WTC11 (cell line): ENCODE data around the gene ARMH4. TPM values are rescaled to one million over a fixed set of nuclear protein-coding genes. Genes with fewer than 3 reads are reported as not detected.

ENCODE experiments used
- ATAC-seq: fragments of 200-7000 bp; cut with Tn5 transposase; 2 replicates; pipeline ENCODE4 v1.10.0; 2021; ENCODE audit warnings: mild to moderate bottlenecking, moderate library complexity
- CTCF ChIA-PET: fragments of 300-600 bp; sonication (Branson Sonifier 250); formaldehyde crosslinking; loops from one replicate; lab custom pipeline; 2021; ENCODE audit warnings: antibody characterized with exemption; lab: Charles Lee
- POLR2A ChIA-PET: fragments of 350-600 bp; sonication (Branson Sonifier 250); formaldehyde crosslinking; loops from one replicate; lab custom pipeline; 2021; ENCODE audit warnings: antibody characterized with exemption; lab: Charles Lee
- DNase-seq: peaks from one replicate; pipeline ENCODE4 v3.0.0; 2021; ENCODE audit warnings: low spot score
- H3K27ac Mint-ChIP-seq: 2 replicates; pipeline ENCODE4 v1.8.0; 2021; ENCODE audit warnings: mixed read lengths
- H3K27me3 Mint-ChIP-seq: 2 replicates; pipeline ENCODE4 v1.8.0; 2021; ENCODE audit warnings: low read depth, mild to moderate bottlenecking, moderate library complexity, mixed read lengths
- H3K36me3 Mint-ChIP-seq: 2 replicates; pipeline ENCODE4 v1.8.0; 2021; ENCODE audit warnings: mixed read lengths
- H3K4me1 Mint-ChIP-seq: 2 replicates; pipeline ENCODE4 v1.8.0; 2022; ENCODE audit warnings: mixed read lengths
- H3K4me3 Mint-ChIP-seq: 2 replicates; pipeline ENCODE4 v1.8.0; 2021; ENCODE audit warnings: mild to moderate bottlenecking, moderate library complexity, mixed read lengths
- H3K9me3 Mint-ChIP-seq: 2 replicates; pipeline ENCODE4 v1.8.0; 2021; ENCODE audit warnings: mixed read lengths
- ETV6 ChIP-seq: sonication (generic); formaldehyde crosslinking; IDR thresholded peaks from 2 replicates; pipeline ENCODE4 v1.8.1; 2022; ENCODE audit warnings: mild to moderate bottlenecking, missing genetic modification reagents
- GTF2I ChIP-seq: fragments of 250-450 bp; sonication (Bioruptor Pico); conservative IDR thresholded peaks from 2 replicates; pipeline ENCODE4 v1.4.0; 2021; ENCODE audit warnings: mild to moderate bottlenecking
- NR1H2 ChIP-seq: sonication (generic); formaldehyde crosslinking; IDR thresholded peaks from 2 replicates; pipeline ENCODE4 v1.9.0; 2021; ENCODE audit warnings: mild to moderate bottlenecking, moderate library complexity, missing genetic modification reagents
- NR2C2 ChIP-seq: sonication (generic); formaldehyde crosslinking; IDR thresholded peaks from 2 replicates; pipeline ENCODE4 v1.8.0; 2022; ENCODE audit warnings: mild to moderate bottlenecking, missing genetic modification reagents
- NR3C1 ChIP-seq: sonication (generic); formaldehyde crosslinking; conservative IDR thresholded peaks from 2 replicates; pipeline ENCODE4 v1.8.1; 2023; ENCODE audit warnings: low read depth, mild to moderate bottlenecking, missing genetic modification reagents
- OVOL2 ChIP-seq: fragments of 250-450 bp; sonication (Bioruptor Pico); IDR thresholded peaks from 2 replicates; pipeline ENCODE4 v1.9.0; 2021; ENCODE audit warnings: mild to moderate bottlenecking, borderline replicate concordance
- PRRX2 ChIP-seq: fragments of 250-450 bp; sonication (Bioruptor Pico); IDR thresholded peaks from 2 replicates; pipeline ENCODE4 v1.8.0; 2021; ENCODE audit warnings: mild to moderate bottlenecking
- SMAD4 ChIP-seq: sonication (generic); formaldehyde crosslinking; IDR thresholded peaks from 2 replicates; pipeline ENCODE4 v1.8.0; 2022; ENCODE audit warnings: mild to moderate bottlenecking, missing genetic modification reagents
- ZNF232 ChIP-seq: sonication (generic); formaldehyde crosslinking; IDR thresholded peaks from 2 replicates; pipeline ENCODE4 v1.8.0; 2022; ENCODE audit warnings: mild to moderate bottlenecking, missing genetic modification reagents
- ZNF671 ChIP-seq: fragments of 250-450 bp; sonication (Bioruptor Pico); IDR thresholded peaks from 2 replicates; pipeline ENCODE4 v1.8.0; 2021; ENCODE audit warnings: mild to moderate bottlenecking
- total RNA-seq: library from RNA; stranded (reverse); gene quantifications from 3 replicates; pipeline ENCODE4 v1.2.3, GENCODE V29; 2021
- TF ChIP-seq, protein P1 (sequence below): fragments of 250-450 bp; sonication (Bioruptor Pico); IDR thresholded peaks from 2 replicates; pipeline ENCODE4 v1.9.0; 2021; ENCODE audit warnings: mild to moderate bottlenecking
- TF ChIP-seq, protein P2 (sequence below): sonication (generic); formaldehyde crosslinking; IDR thresholded peaks from 2 replicates; pipeline ENCODE4 v1.8.1; 2023; ENCODE audit warnings: mild to moderate bottlenecking, missing genetic modification reagents, moderate library complexity
- TF ChIP-seq, protein P3 (sequence below): sonication (generic); formaldehyde crosslinking; IDR thresholded peaks from 2 replicates; pipeline ENCODE4 v1.8.1; 2023; ENCODE audit warnings: mild to moderate bottlenecking, missing genetic modification reagents
- TF ChIP-seq, protein P4 (sequence below): sonication (generic); formaldehyde crosslinking; conservative IDR thresholded peaks from 2 replicates; pipeline ENCODE4 v1.8.1; 2022; ENCODE audit warnings: mild to moderate bottlenecking, missing genetic modification reagents
- TF ChIP-seq, protein P5 (sequence below): sonication (generic); formaldehyde crosslinking; IDR thresholded peaks from 2 replicates; pipeline ENCODE4 v1.8.0; 2022; ENCODE audit warnings: mild to moderate bottlenecking, missing genetic modification reagents
- TF ChIP-seq, protein P6 (sequence below): fragments of 250-450 bp; sonication (Bioruptor Pico); IDR thresholded peaks from 2 replicates; pipeline ENCODE4 v2.1.2; 2022; ENCODE audit warnings: mild to moderate bottlenecking, moderate library complexity
- TF ChIP-seq, protein P7 (sequence below): sonication (generic); formaldehyde crosslinking; IDR thresholded peaks from 2 replicates; pipeline ENCODE4 v1.8.0; 2023; ENCODE audit warnings: missing genetic modification reagents
- TF ChIP-seq, protein P8 (sequence below): sonication (generic); formaldehyde crosslinking; IDR thresholded peaks from 2 replicates; pipeline ENCODE4 v1.8.0; 2022; ENCODE audit warnings: mild to moderate bottlenecking, missing genetic modification reagents

ARMH4 gene
- total RNA-seq, 1 experiment from 2014 or later, result 12.2 TPM

DNA sequence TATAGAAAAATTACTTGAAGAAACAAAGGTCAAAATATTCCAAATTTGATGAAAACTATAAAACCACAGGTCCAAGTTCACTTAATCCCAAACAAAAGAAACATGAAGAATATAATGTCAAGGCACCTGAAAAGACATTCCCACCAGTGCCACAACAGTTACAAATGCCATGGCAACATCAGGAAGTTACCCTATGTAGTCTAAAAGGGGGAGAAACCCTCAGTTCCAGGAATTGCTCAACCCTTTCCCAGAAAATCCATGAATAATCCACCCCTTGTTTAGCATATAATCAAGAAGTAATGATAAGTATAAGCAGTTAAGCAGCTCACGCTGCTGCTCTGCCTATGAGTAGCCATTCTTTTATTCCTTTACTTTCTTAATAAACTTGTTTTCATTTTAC is 44.2 kb upstream of the ARMH4 start (continued):
- TF ChIP-seq, protein P1, sequence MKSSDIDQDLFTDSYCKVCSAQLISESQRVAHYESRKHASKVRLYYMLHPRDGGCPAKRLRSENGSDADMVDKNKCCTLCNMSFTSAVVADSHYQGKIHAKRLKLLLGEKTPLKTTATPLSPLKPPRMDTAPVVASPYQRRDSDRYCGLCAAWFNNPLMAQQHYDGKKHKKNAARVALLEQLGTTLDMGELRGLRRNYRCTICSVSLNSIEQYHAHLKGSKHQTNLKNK (CRISPR knock-in tag), result no peak
- TF ChIP-seq, protein P2, sequence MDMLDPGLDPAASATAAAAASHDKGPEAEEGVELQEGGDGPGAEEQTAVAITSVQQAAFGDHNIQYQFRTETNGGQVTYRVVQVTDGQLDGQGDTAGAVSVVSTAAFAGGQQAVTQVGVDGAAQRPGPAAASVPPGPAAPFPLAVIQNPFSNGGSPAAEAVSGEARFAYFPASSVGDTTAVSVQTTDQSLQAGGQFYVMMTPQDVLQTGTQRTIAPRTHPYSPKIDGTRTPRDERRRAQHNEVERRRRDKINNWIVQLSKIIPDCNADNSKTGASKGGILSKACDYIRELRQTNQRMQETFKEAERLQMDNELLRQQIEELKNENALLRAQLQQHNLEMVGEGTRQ, result no peak
- TF ChIP-seq, protein P3, sequence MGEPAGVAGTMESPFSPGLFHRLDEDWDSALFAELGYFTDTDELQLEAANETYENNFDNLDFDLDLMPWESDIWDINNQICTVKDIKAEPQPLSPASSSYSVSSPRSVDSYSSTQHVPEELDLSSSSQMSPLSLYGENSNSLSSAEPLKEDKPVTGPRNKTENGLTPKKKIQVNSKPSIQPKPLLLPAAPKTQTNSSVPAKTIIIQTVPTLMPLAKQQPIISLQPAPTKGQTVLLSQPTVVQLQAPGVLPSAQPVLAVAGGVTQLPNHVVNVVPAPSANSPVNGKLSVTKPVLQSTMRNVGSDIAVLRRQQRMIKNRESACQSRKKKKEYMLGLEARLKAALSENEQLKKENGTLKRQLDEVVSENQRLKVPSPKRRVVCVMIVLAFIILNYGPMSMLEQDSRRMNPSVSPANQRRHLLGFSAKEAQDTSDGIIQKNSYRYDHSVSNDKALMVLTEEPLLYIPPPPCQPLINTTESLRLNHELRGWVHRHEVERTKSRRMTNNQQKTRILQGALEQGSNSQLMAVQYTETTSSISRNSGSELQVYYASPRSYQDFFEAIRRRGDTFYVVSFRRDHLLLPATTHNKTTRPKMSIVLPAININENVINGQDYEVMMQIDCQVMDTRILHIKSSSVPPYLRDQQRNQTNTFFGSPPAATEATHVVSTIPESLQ (CRISPR knock-in tag), result no peak
- no peak for TF ChIP-seq SMAD4
- TF ChIP-seq OVOL2 (CRISPR knock-in tag), result no peak

DNA sequence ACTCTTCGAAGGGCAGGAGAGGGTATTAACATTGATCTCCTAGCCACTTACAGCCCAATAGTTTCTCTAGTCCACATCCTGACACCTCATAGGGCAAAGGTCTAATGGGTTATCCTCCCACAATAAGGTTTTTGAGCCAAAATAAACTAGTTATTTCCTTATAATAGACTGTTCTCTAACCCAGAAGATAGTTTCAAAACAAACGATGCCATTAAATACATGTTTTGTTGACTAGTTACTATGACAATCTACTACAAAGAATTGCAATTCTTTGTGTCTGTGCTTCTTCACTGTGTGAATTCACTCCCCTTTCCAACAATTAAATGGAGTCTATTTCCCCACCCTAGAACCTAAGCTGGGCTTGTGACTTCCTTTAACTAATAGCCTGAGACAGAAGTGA is 41.5 kb upstream of the ARMH4 start:
- no peak for TF ChIP-seq PRRX2
- TF ChIP-seq ZNF671 (CRISPR knock-in tag), result no peak
- TF ChIP-seq GTF2I, result no peak
- TF ChIP-seq, protein P4, sequence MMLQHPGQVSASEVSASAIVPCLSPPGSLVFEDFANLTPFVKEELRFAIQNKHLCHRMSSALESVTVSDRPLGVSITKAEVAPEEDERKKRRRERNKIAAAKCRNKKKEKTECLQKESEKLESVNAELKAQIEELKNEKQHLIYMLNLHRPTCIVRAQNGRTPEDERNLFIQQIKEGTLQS (CRISPR knock-in tag), result no peak
- TF ChIP-seq, all 79 proteins: peak for 0
- CTCF ChIA-PET, result no interaction called here
- no peaks in the 10 kb centered on the region for H3K36me3 Mint-ChIP-seq
- no peak overlapping the region for H3K27ac Mint-ChIP-seq
- POLR2A ChIA-PET, result no interaction called here
- peaks cover 8% of the 10 kb centered on the region for H3K27me3 Mint-ChIP-seq
- no peak overlapping the region for H3K4me3 Mint-ChIP-seq
- DNase-seq (no peak), ATAC-seq (no peak)
- 0 out of 2 replicates have a peak, but pooled peaks cover 2% of the 10 kb centered on the region for H3K4me1 Mint-ChIP-seq
- no peaks in the 10 kb centered on the region for H3K9me3 Mint-ChIP-seq

DNA sequence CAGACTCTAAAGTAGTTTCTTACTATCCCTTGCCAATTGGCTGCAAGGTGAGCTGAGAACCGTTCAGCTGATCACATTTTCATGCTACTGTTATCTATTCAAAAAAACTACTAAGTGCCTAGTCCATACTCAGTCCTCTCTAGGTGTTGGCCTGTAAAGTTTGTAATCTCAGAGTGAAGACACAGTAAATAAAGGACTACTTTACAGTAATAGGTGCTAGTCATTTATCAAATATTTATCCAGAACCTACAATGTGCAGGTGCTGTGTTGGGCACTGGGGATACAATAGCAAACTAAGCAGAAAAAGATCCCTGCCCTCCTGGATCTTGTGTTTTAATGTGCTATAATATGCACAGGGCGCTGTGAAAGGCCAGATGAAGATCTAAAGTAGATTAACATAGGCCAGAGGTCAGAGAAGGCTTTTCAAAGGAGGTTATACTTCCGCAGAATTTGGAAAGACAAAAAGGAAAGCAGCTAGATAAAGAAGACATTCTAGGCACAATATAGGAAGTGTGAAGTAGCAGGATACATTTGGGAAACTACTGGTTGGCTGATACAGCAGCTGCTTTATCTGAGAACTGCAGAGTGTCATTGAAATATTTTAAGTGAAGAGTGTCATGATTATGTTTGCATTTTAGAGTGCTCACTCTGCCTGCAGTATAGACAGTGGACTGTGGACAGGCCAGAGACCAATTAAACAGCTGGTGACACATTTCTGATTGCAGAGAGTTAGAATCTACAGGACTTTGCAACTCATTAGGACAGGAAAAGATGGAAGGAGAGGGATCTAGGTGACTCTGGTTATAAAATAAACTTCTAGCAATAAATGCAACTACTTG is 40.0 kb upstream of the ARMH4 start:
- POLR2A ChIA-PET, result no interaction called here
- Mint-ChIP-seq H3K36me3 (no peaks in the 10 kb centered on the region), H3K9me3 (no peaks in the 10 kb centered on the region), H3K27ac (no peak overlapping the region), H3K4me3 (no peak overlapping the region), H3K4me1 (no peaks in the 10 kb centered on the region), H3K27me3 (peaks cover 8% of the 10 kb centered on the region)
- TF ChIP-seq ETV6 (CRISPR knock-in tag) (no peak), NR1H2 (CRISPR knock-in tag) (no peak), NR3C1 (CRISPR knock-in tag) (no peak), ZNF232 (CRISPR knock-in tag) (no peak), PRRX2 (no peak), NR2C2 (CRISPR knock-in tag) (no peak), OVOL2 (CRISPR knock-in tag) (no peak)
- TF ChIP-seq, protein P5, sequence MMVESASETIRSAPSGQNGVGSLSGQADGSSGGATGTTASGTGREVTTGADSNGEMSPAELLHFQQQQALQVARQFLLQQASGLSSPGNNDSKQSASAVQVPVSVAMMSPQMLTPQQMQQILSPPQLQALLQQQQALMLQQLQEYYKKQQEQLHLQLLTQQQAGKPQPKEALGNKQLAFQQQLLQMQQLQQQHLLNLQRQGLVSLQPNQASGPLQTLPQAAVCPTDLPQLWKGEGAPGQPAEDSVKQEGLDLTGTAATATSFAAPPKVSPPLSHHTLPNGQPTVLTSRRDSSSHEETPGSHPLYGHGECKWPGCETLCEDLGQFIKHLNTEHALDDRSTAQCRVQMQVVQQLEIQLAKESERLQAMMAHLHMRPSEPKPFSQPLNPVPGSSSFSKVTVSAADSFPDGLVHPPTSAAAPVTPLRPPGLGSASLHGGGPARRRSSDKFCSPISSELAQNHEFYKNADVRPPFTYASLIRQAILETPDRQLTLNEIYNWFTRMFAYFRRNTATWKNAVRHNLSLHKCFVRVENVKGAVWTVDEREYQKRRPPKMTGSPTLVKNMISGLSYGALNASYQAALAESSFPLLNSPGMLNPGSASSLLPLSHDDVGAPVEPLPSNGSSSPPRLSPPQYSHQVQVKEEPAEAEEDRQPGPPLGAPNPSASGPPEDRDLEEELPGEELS (CRISPR knock-in tag), result no peak
- TF ChIP-seq, protein P6, sequence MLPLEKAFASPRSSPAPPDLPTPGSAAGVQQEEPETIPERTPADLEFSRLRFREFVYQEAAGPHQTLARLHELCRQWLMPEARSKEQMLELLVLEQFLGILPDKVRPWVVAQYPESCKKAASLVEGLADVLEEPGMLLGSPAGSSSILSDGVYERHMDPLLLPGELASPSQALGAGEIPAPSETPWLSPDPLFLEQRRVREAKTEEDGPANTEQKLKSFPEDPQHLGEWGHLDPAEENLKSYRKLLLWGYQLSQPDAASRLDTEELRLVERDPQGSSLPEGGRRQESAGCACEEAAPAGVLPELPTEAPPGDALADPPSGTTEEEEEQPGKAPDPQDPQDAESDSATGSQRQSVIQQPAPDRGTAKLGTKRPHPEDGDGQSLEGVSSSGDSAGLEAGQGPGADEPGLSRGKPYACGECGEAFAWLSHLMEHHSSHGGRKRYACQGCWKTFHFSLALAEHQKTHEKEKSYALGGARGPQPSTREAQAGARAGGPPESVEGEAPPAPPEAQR (CRISPR knock-in tag), result no peak
- TF ChIP-seq, protein P7, sequence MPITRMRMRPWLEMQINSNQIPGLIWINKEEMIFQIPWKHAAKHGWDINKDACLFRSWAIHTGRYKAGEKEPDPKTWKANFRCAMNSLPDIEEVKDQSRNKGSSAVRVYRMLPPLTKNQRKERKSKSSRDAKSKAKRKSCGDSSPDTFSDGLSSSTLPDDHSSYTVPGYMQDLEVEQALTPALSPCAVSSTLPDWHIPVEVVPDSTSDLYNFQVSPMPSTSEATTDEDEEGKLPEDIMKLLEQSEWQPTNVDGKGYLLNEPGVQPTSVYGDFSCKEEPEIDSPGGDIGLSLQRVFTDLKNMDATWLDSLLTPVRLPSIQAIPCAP (CRISPR knock-in tag), result no peak
- TF ChIP-seq, protein P8, sequence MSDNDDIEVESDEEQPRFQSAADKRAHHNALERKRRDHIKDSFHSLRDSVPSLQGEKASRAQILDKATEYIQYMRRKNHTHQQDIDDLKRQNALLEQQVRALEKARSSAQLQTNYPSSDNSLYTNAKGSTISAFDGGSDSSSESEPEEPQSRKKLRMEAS (CRISPR knock-in tag), result no peak
- DNase-seq (no peak), ATAC-seq (no peak)
- CTCF ChIA-PET, result interaction anchor here (0.6 kb wide), 1 partner anchor 45 kb away, joined by 6 read pairs; no protein-coding TSS in a partner anchor
